ENCODE data around the gene KNG1. TPM values are rescaled to one million over a fixed set of nuclear protein-coding genes. Genes with fewer than 3 reads are reported as not detected.
"Not testable (repeated sequence)": the region's sequence is repeated elsewhere in the genome, so short reads cannot be mapped to it uniquely, and the experiment has no call there.

Gene KNG1
- total RNA-seq, 1 donor from 2014 or later: 0.14 TPM

DNA sequence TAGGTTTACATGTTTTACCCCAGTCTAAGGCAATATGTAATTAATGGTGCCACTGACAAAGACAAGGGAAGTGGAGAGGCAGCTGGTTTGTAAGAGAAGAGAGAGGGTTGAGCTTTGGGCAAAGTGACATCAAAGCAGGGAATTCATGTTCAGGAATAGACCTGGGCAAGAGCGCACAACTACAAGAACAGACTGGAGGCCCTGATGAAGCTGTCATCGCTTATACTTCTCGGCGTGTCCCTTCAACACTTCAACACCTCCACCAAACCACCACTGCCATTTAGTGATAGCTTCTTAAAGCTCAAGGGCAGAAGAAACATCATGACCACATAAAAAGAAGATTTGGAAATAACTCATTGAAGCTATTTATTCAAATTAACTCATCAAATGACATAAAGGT, 19.6 kb upstream of the KNG1 start:
- ATAC-seq: no peak

DNA sequence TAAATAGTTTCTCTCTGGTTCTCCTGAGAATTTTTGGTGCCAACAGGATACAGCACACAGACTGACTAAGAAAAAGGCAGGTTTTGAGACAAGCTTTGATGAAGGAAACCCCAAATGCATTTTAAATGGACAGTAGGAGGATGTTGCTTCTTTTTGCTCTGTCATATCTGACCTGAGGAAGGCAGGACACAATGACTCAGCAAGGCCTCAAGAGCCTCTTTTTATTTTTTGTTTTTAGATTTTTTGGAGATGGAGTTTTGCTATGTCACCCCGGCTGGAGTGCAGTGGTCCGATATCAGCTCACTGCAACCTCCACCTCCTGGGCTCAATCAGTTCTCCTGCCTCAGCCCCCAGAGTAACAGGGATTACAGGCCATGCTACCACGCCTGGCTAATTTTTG, 16.9 kb upstream of the KNG1 start:
- Histone ChIP-seq H3K27ac (no peak overlapping the region), H3K4me1 (no peaks in the 10 kb centered on the region), H3K36me3 (no peaks in the 10 kb centered on the region), H3K27me3 (no peaks in the 10 kb centered on the region), H3K4me3 (no peak overlapping the region), H3K9me3 (no peaks in the 10 kb centered on the region)
- DNase-seq (no peak), ATAC-seq (no peak)
- TF ChIP-seq, protein P1, sequence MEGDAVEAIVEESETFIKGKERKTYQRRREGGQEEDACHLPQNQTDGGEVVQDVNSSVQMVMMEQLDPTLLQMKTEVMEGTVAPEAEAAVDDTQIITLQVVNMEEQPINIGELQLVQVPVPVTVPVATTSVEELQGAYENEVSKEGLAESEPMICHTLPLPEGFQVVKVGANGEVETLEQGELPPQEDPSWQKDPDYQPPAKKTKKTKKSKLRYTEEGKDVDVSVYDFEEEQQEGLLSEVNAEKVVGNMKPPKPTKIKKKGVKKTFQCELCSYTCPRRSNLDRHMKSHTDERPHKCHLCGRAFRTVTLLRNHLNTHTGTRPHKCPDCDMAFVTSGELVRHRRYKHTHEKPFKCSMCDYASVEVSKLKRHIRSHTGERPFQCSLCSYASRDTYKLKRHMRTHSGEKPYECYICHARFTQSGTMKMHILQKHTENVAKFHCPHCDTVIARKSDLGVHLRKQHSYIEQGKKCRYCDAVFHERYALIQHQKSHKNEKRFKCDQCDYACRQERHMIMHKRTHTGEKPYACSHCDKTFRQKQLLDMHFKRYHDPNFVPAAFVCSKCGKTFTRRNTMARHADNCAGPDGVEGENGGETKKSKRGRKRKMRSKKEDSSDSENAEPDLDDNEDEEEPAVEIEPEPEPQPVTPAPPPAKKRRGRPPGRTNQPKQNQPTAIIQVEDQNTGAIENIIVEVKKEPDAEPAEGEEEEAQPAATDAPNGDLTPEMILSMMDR (IDR thresholded peaks at IDR 0.05): no peak
- intact Hi-C loops (cut with DNase I): no loop called here

More for the DNA sequence above, 19.6 kb upstream of the KNG1 start:
- no peaks in the 10 kb centered on the region for H3K36me3 ChIP-seq
- H3K27ac ChIP-seq: no peak overlapping the region
- H3K27me3 ChIP-seq: no peaks in the 10 kb centered on the region
- H3K4me3 ChIP-seq: no peak overlapping the region
- no peak for DNase-seq
- intact Hi-C loops (cut with DNase I): no loop called here
- no peaks in the 10 kb centered on the region for H3K9me3 ChIP-seq
- TF ChIP-seq, protein P1 (IDR thresholded peaks at IDR 0.05): no peak
- H3K4me1 ChIP-seq: no peaks in the 10 kb centered on the region

DNA sequence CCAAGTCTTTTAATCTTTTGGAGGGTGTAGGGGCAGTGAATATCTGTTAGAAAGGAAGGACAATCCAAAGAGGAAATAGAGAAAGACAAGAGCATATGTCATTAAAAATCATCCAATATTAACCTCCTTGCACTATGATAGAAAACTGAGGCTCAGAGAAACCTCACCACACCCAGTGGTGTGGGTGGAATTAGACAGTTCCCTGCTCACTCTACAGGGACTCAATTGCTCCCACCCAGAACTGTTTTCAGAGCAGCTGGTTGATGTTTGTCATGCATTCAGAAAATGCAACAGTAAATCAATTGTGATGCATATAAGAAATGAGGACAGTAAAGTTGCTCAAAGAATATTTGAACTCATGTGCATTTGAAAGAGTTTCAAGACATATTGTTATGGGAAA, 14.7 kb upstream of the KNG1 start:
- H3K27ac ChIP-seq; H3K27me3 ChIP-seq; ATAC-seq; intact Hi-C loops (cut with DNase I); H3K9me3 ChIP-seq; H3K4me3 ChIP-seq; DNase-seq; H3K4me1 ChIP-seq; H3K36me3 ChIP-seq: not testable (repeated sequence)

DNA sequence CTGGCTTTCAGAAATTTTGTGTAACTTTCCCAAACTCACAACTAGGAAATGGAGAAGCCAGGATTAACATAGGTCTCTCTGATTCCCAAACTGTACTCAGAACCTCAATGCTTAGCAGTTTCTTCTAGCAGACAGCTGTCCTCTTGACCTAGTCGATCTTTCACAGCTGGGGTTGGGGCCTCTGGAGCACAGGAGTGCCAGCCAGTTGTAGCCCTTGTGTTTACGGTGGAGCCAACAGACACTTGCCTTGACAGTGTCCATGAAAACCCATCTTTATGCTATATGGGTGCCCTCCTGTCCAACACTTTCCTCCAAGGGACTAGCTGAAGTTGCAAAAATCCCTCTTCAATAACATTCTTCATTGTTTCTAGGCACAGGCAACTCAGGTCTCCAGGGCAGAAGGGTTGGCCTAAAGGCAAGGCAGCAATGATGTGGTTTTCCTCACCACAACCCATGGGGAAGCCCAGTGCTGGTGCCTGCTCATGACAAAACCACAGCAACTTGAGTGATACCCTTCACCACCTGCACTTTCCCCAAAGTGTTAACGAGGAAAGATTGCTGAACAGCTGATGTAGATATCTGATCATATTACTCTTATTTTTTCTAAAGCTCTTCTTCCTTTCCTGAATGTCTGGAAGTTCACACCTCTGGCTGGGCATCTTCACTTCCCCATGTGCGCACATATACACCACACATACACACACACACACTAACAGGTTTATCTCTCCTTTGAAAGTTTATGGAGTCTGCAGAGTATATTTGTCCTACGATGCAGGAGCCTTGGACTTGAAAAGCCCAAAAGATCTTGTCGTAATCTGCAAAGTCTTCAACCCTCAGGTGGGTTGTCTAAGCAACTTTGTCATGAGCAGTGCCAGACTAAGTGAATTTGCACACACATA, 11.0 kb upstream of the KNG1 start:
- no peak overlapping the region for H3K4me3 ChIP-seq
- H3K4me1 ChIP-seq: no peaks in the 10 kb centered on the region
- TF ChIP-seq, protein P1 (IDR thresholded peaks at IDR 0.05): no peak
- DNase-seq (no peak), ATAC-seq (no peak)
- no peaks in the 10 kb centered on the region for H3K36me3 ChIP-seq
- intact Hi-C loops (cut with DNase I): no loop called here
- H3K27me3 ChIP-seq: no peaks in the 10 kb centered on the region
- H3K27ac ChIP-seq: no peak overlapping the region
- H3K9me3 ChIP-seq: no peaks in the 10 kb centered on the region

DNA sequence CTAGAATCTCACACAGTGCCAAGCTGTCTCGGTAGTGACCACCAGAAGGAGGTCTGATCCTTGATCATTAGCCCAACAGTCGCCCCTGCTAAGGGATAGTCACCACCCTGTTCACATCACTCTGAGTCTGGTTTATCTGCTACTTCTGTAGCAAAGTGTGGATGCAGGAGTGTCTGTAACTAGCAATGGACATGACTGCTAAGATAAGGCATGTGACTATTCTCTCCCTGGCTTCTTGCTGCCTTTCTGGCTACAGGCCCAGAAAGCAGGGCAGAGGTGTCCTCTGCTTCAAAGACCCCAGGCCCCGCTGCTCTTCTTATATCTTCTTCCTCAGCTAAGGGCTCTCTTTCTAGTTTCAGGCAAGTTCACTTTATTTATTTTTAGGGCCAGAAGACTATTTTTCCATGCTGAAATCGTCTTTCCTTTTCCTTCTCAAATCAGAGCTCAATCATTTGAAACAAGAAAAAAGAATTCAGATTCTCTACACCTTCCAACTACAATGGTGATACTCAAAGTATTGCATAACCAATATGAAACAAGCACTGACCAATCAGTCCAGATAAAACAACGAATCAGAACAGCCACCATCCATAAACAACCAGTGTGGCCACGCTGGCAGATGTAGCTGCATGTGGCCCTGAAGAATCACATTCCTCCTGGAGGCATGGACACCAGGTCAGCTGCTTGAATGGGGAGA, 8.0 kb upstream of the KNG1 start:
- Histone ChIP-seq H3K27me3 (no peaks in the 10 kb centered on the region), H3K4me1 (no peaks in the 10 kb centered on the region), H3K9me3 (no peaks in the 10 kb centered on the region), H3K36me3 (no peaks in the 10 kb centered on the region), H3K27ac (no peak overlapping the region), H3K4me3 (no peak overlapping the region)
- no peak for ATAC-seq
- no peak for DNase-seq
- TF ChIP-seq, protein P1 (IDR thresholded peaks at IDR 0.05): no peak
- intact Hi-C loops (cut with DNase I): no loop called here

DNA sequence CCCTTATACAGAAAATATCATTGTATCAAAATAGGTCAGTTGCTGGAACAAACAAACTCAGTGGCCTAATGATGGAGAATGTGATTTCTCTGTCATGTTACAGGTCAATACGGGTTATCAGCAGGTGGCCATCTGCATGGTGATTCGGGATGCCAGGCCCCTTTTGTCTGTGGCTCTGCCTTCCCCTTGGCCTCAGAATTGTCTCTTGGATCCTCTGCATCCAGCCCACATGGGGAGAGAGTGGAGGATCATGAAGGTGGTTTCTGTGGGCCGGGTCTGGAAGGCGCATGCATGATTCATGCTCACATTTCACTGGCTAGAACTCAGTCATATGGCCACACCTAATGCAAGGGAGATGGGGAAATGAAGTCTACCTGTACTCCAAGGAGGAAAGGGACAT, 6.5 kb upstream of the KNG1 start:
- not testable (repeated sequence) for H3K4me3 ChIP-seq

More for the DNA sequence above, 6.5 kb upstream of the KNG1 start:
- DNase-seq; H3K27me3 ChIP-seq; ATAC-seq; H3K27ac ChIP-seq; H3K4me1 ChIP-seq; H3K9me3 ChIP-seq; H3K36me3 ChIP-seq; intact Hi-C loops (cut with DNase I): not testable (repeated sequence)

All from upper lobe of right lung (tissue), 1 donor.